CD14-positive monocyte (primary cell): ENCODE results near the gene STH. TPM values are rescaled to one million over a fixed set of nuclear protein-coding genes. Genes with fewer than 3 reads are reported as not detected.
A peak's percentile ranks its signal among the peaks of the same experiment; 100 is the strongest.
"Not testable (repeated sequence)": the region's sequence is repeated elsewhere in the genome, so short reads cannot be mapped to it uniquely, and the experiment has no call there.

Source experiments
- DNase-seq, 3 donors: peaks; one replicate each; pipeline ENCODE4 v3.0.0-alpha.2; 2011 to 2022
- H2AFZ ChIP-seq: 2 replicates; pipeline ENCODE4 v1.6.0; 2012; ENCODE audit warnings: mild to moderate bottlenecking, low read depth, low read length, inconsistent platforms; ENCODE audit not compliant: insufficient read depth, poor library complexity, severe bottlenecking
- H3K27ac ChIP-seq, 2 donors: 1 replicate in 1 of 2; 2 replicates in 1 of 2; pipeline ENCODE4 v1.5.1; 2012 to 2013; ENCODE audit warnings: low read length in 2 of 2, control low read depth in 1 of 2, inconsistent platforms in 1 of 2, low read depth in 1 of 2, mild to moderate bottlenecking in 1 of 2
- H3K27me3 ChIP-seq, 2 donors: one replicate each; pipeline versions ENCODE4 v1.6.0 to v1.6.1; 2011 to 2013; ENCODE audit warnings: low read length in 2 of 2; ENCODE audit not compliant: control insufficient read depth in 2 of 2, insufficient read depth in 2 of 2
- H3K36me3 ChIP-seq, 2 donors: replicated peaks in 1 of 2; 1 replicate in 1 of 2; 2 replicates in 1 of 2; pipeline versions ENCODE4 v1.5.1 to v1.6.1; 2012 to 2013; ENCODE audit warnings: low read length in 2 of 2, control low read depth in 1 of 2, inconsistent platforms in 1 of 2, mild to moderate bottlenecking in 1 of 2; ENCODE audit not compliant: insufficient read depth in 2 of 2, control insufficient read depth in 1 of 2
- H3K4me1 ChIP-seq, 2 donors: 1 replicate in 1 of 2; 2 replicates in 1 of 2; pipeline versions ENCODE4 v1.5.1 to v1.6.1; 2012 to 2013; ENCODE audit warnings: low read length in 2 of 2, control low read depth in 1 of 2, inconsistent platforms in 1 of 2, mild to moderate bottlenecking in 1 of 2, moderate library complexity in 1 of 2; ENCODE audit not compliant: insufficient read depth in 2 of 2, control insufficient read depth in 1 of 2
- H3K4me2 ChIP-seq: replicated peaks from 2 replicates; pipeline ENCODE3; 2012; ENCODE audit warnings: low read length, moderate library complexity, mild to moderate bottlenecking; ENCODE audit not compliant: poor library complexity, severe bottlenecking; ENCODE audit errors: extremely low read depth
- H3K4me3 ChIP-seq, 3 experiments: fragments of 200-600 bp in 1 of 3; sonication (generic) in 1 of 3; replicated peaks in 1 of 3; 1 replicate in 2 of 3; 2 replicates in 1 of 3; pipeline ENCODE4 v1.5.1; 2011 to 2013; ENCODE audit warnings: low read length in 3 of 3, mild to moderate bottlenecking in 3 of 3, control low read depth in 2 of 3, low read depth in 2 of 3, inconsistent platforms in 1 of 3, moderate library complexity in 1 of 3
- H3K79me2 ChIP-seq: 2 replicates; pipeline ENCODE4 v1.6.0; 2012; ENCODE audit warnings: mild to moderate bottlenecking, control low read depth, inconsistent platforms, low read length, moderate library complexity; ENCODE audit not compliant: insufficient read depth
- H3K9ac ChIP-seq: 2 replicates; pipeline ENCODE4 v1.6.0; 2017; ENCODE audit warnings: low read length, mild to moderate bottlenecking; ENCODE audit not compliant: insufficient read depth, poor library complexity, severe bottlenecking
- H3K9me3 ChIP-seq, 2 donors: replicated peaks in 1 of 2; 1 replicate in 1 of 2; 2 replicates in 1 of 2; pipeline versions ENCODE4 v1.5.1 to v1.6.1; 2012 to 2013; ENCODE audit warnings: low read length in 2 of 2, control low read depth in 1 of 2; ENCODE audit not compliant: control insufficient read depth in 1 of 2, insufficient read depth in 1 of 2
- H4K20me1 ChIP-seq: 2 replicates; pipeline ENCODE4 v1.6.0; 2012; ENCODE audit warnings: mild to moderate bottlenecking, low read length, control low read depth, moderate library complexity; ENCODE audit not compliant: insufficient read depth
- H3K27ac Mint-ChIP-seq, 7 donors: one replicate each; pipeline ENCODE4 v1.8.0; 2020; ENCODE audit warnings: mild to moderate bottlenecking in 7 of 7, mixed read lengths in 7 of 7, moderate library complexity in 6 of 7, inconsistent platforms in 2 of 7
- H3K27me3 Mint-ChIP-seq, 3 donors: one replicate each; pipeline ENCODE4 v1.8.0; 2021 to 2022; ENCODE audit warnings: low read depth in 3 of 3, mild to moderate bottlenecking in 3 of 3, mixed read lengths in 3 of 3, moderate library complexity in 3 of 3, inconsistent platforms in 1 of 3
- H3K36me3 Mint-ChIP-seq, 2 donors: one replicate each; pipeline ENCODE4 v1.8.0; 2020; ENCODE audit warnings: mixed read lengths in 2 of 2, inconsistent platforms in 1 of 2, mild to moderate bottlenecking in 1 of 2
- H3K4me1 Mint-ChIP-seq: one replicate; pipeline ENCODE4 v1.8.0; 2020; ENCODE audit warnings: mild to moderate bottlenecking, mixed read lengths
- H3K4me3 Mint-ChIP-seq, 2 donors: one replicate each; pipeline ENCODE4 v1.8.0; 2020; ENCODE audit warnings: mild to moderate bottlenecking in 2 of 2, mixed read lengths in 2 of 2, moderate library complexity in 1 of 2
- H3K9me3 Mint-ChIP-seq, 7 donors: one replicate each; pipeline ENCODE4 v1.8.0; 2020 to 2022; ENCODE audit warnings: mixed read lengths in 7 of 7, mild to moderate bottlenecking in 6 of 7, moderate library complexity in 6 of 7, inconsistent platforms in 2 of 7
- WGBS: methylation state at CpG from one replicate; pipeline ENCODE4 v1.1.5; 2013; ENCODE audit warnings: missing lambda C conversion rate; ENCODE audit not compliant: insufficient coverage; 5-methylcytosine and 5-hydroxymethylcytosine counted together
- intact Hi-C, 2 donors: fragments of 100-400 bp; cut with micrococcal nuclease; formaldehyde crosslinking; loops; one replicate each; pipeline versions ENCODE4 v1.15.0 to v1.15.1; 2023
- polyA plus RNA-seq, 3 donors: library from polyadenylated mRNA; depleted of rRNA in 1 of 3; unstranded in 2 of 3; stranded (reverse) in 1 of 3; fragments of 300-500 nt in 2 of 3; fragments of >200 nt in 1 of 3; fragmentation: Illumina TruSeq in 2 of 3; gene quantifications; 1 replicate in 2 of 3; 2 replicates in 1 of 3; pipeline ENCODE4 v1.2.3, GENCODE V29; 2012 to 2021
- TF ChIP-seq, protein P1 (sequence below): fragments of 200-600 bp; IDR thresholded peaks from one replicate; pipeline ENCODE4 v1.8.0; 2022; ENCODE audit warnings: antibody characterized with exemption, mild to moderate bottlenecking

The STH gene
- polyA plus RNA-seq, 3 donors = not detected

GRCh38 chr17:46020023-46020761 lies 21.1 kb downstream of the STH start:
- no peak overlapping the region for H3K4me3 ChIP-seq
- Mint-ChIP-seq H3K27me3 (peaks cover 0 to 4% (median 1%) of the 10 kb centered on the region in 3 donors), H3K4me3 (peak overlapping the region in 1 of 2 donors; percentile 56), H3K36me3 (peaks cover 10 to 18% of the 10 kb centered on the region in 2 donors), H3K4me1 (peaks cover 1% of the 10 kb centered on the region), H3K9me3 (peaks cover 0 to 9% (median 4%) of the 10 kb centered on the region in 7 donors), H3K27ac (peak overlapping the region in 3 of 7 donors; percentile 20 to 67 (median 39))
- H4K20me1 ChIP-seq = no peaks in the 10 kb centered on the region
- no peak overlapping the region for H3K9ac ChIP-seq
- H3K36me3 ChIP-seq = peaks cover 0 to 12% of the 10 kb centered on the region in 2 donors
- H3K4me1 ChIP-seq = no peaks in the 10 kb centered on the region
- H3K27ac ChIP-seq = no peak overlapping the region
- no peaks in the 10 kb centered on the region for H3K79me2 ChIP-seq
- intact Hi-C loops = no loop called here
- no peak overlapping the region for H2AFZ ChIP-seq
- H3K9me3 ChIP-seq = no peaks in the 10 kb centered on the region
- TF ChIP-seq, protein P1, sequence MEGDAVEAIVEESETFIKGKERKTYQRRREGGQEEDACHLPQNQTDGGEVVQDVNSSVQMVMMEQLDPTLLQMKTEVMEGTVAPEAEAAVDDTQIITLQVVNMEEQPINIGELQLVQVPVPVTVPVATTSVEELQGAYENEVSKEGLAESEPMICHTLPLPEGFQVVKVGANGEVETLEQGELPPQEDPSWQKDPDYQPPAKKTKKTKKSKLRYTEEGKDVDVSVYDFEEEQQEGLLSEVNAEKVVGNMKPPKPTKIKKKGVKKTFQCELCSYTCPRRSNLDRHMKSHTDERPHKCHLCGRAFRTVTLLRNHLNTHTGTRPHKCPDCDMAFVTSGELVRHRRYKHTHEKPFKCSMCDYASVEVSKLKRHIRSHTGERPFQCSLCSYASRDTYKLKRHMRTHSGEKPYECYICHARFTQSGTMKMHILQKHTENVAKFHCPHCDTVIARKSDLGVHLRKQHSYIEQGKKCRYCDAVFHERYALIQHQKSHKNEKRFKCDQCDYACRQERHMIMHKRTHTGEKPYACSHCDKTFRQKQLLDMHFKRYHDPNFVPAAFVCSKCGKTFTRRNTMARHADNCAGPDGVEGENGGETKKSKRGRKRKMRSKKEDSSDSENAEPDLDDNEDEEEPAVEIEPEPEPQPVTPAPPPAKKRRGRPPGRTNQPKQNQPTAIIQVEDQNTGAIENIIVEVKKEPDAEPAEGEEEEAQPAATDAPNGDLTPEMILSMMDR = no peak
- no peak for DNase-seq
- H3K4me2 ChIP-seq = no peak overlapping the region
- WGBS = 91% methylated on average over 4 of the region's 14 CpGs
- no peaks in the 10 kb centered on the region for H3K27me3 ChIP-seq

DNA sequence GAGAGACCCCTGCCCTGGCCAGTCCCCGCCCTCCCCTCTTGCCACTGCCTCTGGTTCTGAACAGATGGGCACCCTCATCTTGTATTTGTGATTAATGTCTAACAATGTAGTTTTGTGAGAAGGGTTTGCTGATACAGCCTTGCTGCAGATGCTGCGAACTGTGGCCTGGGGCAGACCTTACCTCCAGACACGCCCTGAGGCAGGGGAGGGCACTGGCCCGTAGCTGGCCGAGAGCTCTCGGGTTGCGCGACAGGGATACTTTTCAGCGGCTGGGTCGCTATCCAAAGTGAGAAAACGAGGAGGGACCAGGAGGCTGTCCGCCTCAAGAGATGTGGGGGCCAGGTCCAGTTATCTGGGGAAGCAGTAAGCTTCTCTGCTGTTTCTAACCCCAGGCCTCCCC lies 21.9 kb downstream of the STH start:
- peaks cover 4% of the 10 kb centered on the region for H3K4me1 Mint-ChIP-seq
- H4K20me1 ChIP-seq = no peaks in the 10 kb centered on the region
- WGBS = 96% methylated on average over 11 of the region's 12 CpGs

DNA sequence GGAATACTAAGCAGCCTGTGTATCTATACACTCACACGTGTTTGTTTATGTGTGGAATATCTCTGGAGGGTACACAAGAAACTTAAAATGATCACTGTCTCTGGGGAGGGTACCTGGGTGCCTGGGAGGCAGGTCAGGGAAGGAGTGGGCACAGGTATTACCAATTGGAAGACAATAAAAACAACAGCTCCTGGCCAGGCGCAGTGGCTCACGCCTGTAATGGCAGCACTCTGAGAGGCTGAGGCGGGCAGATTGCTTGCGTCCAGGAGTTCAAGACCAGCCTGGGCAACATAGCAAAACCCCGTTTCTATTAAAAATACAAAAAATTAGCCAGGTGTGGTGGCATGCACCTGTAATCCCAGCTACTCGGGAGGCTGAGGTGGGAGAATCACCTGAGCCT lies 24.3 kb downstream of the STH start:
- intact Hi-C loops, H3K27me3 Mint-ChIP-seq, H3K9ac ChIP-seq, H3K4me3 Mint-ChIP-seq, H3K27me3 ChIP-seq, H3K4me3 ChIP-seq, DNase-seq, H3K9me3 ChIP-seq, H3K9me3 Mint-ChIP-seq, H3K27ac ChIP-seq, H3K79me2 ChIP-seq, H2AFZ ChIP-seq, H3K4me2 ChIP-seq: not testable (repeated sequence)
- WGBS = 100% methylated on average over 5 of the region's 7 CpGs
- H4K20me1 ChIP-seq = peaks cover 17% of the 10 kb centered on the region
- Mint-ChIP-seq H3K4me1 (peaks cover 28% of the 10 kb centered on the region), H3K27ac (peak overlapping the region in 1 of 7 donors; percentile 7), H3K36me3 (peaks cover 17 to 37% of the 10 kb centered on the region in 2 donors)
- peaks cover 24% of the 10 kb centered on the region in 2 donors for H3K4me1 ChIP-seq
- peaks cover 8 to 23% of the 10 kb centered on the region in 2 donors for H3K36me3 ChIP-seq

More for the DNA sequence above, 21.9 kb downstream of the STH start:
- Histone ChIP-seq H3K4me1 (peaks cover under 1 to 4% of the 10 kb centered on the region in 2 donors), H3K9me3 (no peaks in the 10 kb centered on the region), H3K4me3 (no peak overlapping the region), H3K27ac (no peak overlapping the region), H3K79me2 (no peaks in the 10 kb centered on the region), H3K27me3 (no peaks in the 10 kb centered on the region), H2AFZ (no peak overlapping the region), H3K36me3 (peaks cover 5 to 18% of the 10 kb centered on the region in 2 donors), H3K4me2 (no peak overlapping the region), H3K9ac (no peak overlapping the region)
- Mint-ChIP-seq H3K27ac (no peak overlapping the region), H3K4me3 (no peak overlapping the region), H3K9me3 (peaks cover 0 to 9% (median 4%) of the 10 kb centered on the region in 7 donors), H3K36me3 (peaks cover 16 to 26% of the 10 kb centered on the region in 2 donors), H3K27me3 (peaks cover 0 to 3% (median 1%) of the 10 kb centered on the region in 3 donors)
- no peak for DNase-seq
- TF ChIP-seq, protein P1 = no peak
- intact Hi-C loops = no loop called here
